ENCODE measurements around the gene PROK2. TPM values are rescaled to one million over a fixed set of nuclear protein-coding genes. Genes with fewer than 3 reads are reported as not detected.

The PROK2 gene
- total and polyA plus RNA-seq, 2 donors (not counting 1 experiment from before 2014, with no cell fraction given) = 0.06 TPM; not detected in 1

DNA sequence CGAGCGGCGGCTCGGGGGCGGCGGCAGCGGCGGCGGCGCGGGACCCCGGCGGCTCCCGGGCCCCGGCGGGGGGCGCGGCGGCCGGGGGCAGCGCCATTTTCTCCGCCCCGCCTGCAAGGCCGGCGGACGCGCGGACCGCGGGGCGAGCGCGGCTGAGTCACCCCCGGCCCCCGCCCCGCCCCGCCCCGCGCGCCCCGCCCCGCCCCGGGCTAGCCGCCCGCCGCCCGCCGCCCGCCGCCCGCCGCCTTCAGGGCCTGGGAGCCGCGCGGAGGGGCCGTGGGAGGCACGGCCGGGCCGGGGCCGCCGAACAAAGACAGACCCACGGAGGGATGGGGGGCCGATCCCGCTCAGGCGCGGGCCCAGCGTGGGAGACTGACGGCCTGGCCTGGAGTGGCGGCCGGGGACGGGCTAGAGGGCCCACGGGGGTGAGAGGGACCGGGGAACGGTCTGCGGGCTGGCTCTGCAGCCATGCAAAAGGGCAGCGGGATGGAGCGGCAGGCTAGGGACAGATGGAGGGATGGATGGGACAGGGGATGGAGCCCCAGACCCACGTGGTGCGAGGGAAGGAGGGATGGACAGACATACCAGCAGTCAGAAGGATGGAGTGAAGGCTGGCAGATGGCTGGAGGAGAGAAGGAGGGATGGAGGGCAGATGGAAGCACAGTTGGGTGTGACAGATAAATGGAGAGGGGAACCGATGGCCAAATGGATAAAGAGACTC, 59.5 kb downstream of the PROK2 start, which contains the start of gene EIF4E3:
TSS of gene EIF4E3 (minus strand) at position 132 of the 721 bp plus-strand sequence. CDS start at position 97, 35 bp downstream.
- no peak within 1 kb of the TSS for H3K27ac ChIP-seq (ENCODE audit: low read length in 2 of 2)
- intact Hi-C loops (cut with micrococcal nuclease) = loop anchor here (10.0 kb wide), 2 partner anchors 379 to 1269 kb away; partner anchors contain the start of gene PPP4R2
- peaks cover 43% of the 10 kb centered on the region for H3K4me1 Mint-ChIP-seq
- peak; percentile 73 for ATAC-seq (ENCODE audit: low read depth)
- ChIA-PET CTCF (interaction anchor here (3.0 kb wide), 1 partner anchor 13 kb away, joined by 22 read pairs; no protein-coding TSS in a partner anchor), POLR2A (no interaction called here)
- peak within 1 kb of the TSS; percentile 97 for H3K4me2 ChIP-seq (replicated peaks; ENCODE audit: low read depth, low read length, poor library complexity, severe bottlenecking)
- 4% methylated on average over 80 of the region's 80 CpGs for WGBS (ENCODE audit: insufficient coverage)
- H3K27me3 ChIP-seq (replicated peaks in 1 of 4; ENCODE audit: control extremely low read depth in 1 of 4, control insufficient read depth in 3 of 4, insufficient read depth in 4 of 4, low read length in 3 of 4) = peaks cover 0 to 27% (median 0%) of the 10 kb centered on the region in 4 experiments
- H3K27me3 Mint-ChIP-seq = peaks cover 8% of the 10 kb centered on the region
- no peaks in the 10 kb centered on the region for H3K36me3 ChIP-seq (replicated peaks in 1 of 2; ENCODE audit: control extremely low read depth in 1 of 2, control insufficient read depth in 1 of 2, extremely low read depth in 1 of 2, insufficient read depth in 2 of 2, low read length in 1 of 2)
- H3K4me3 Mint-ChIP-seq = peak within 1 kb of the TSS; percentile 82
- H2AFZ ChIP-seq (ENCODE audit: insufficient read depth, low read depth, low read length, poor library complexity, severe bottlenecking) = peak within 1 kb of the TSS; percentile 94
- TF ChIP-seq CTCF (IDR thresholded peaks at IDR 0.05) = no peak
- no peak for TF ChIP-seq EZH2 (IDR thresholded peaks at IDR 0.05; ENCODE audit: borderline replicate concordance, insufficient read depth, low read depth, low read length, poor library complexity, severe bottlenecking)
- peaks cover 29% of the 10 kb centered on the region in 2 donors for H3K4me1 ChIP-seq (ENCODE audit: control insufficient read depth in 2 of 2, insufficient read depth in 2 of 2, low read length in 2 of 2)
- no peaks in the 10 kb centered on the region for H3K9me3 ChIP-seq (ENCODE audit: control extremely low read depth in 1 of 3, control insufficient read depth in 2 of 3, insufficient read depth in 1 of 3, low read length in 2 of 3)
- peak within 1 kb of the TSS; percentile 70 for H3K9ac ChIP-seq (ENCODE audit: low read length)
- H3K4me3 ChIP-seq (ENCODE audit: control extremely low read depth in 1 of 5, extremely low read depth in 1 of 5, insufficient read depth in 1 of 5, low read depth in 2 of 5, low read length in 4 of 5) = peak within 1 kb of the TSS; percentile 59 to 71 (median 68)
- no peaks in the 10 kb centered on the region for H3K9me3 Mint-ChIP-seq (ENCODE audit: insufficient read depth)
- H3K79me2 ChIP-seq (ENCODE audit: control insufficient read depth, insufficient read depth, low read length) = no peaks in the 10 kb centered on the region
- peak within 1 kb of the TSS; percentile 43 for H3K27ac Mint-ChIP-seq
- peak; percentile 51 for DNase-seq
- no peaks in the 10 kb centered on the region for H4K20me1 ChIP-seq (ENCODE audit: control insufficient read depth, insufficient read depth, low read length, poor library complexity, severe bottlenecking)

All from B cell (primary cell).